ENCODE measurements around the gene MAP1LC3B. TPM values are rescaled to one million over a fixed set of nuclear protein-coding genes. Genes with fewer than 3 reads are reported as not detected.
"Not testable (repeated sequence)": the region's sequence is repeated elsewhere in the genome, so short reads cannot be mapped to it uniquely, and the experiment has no call there.

The MAP1LC3B gene
- total and polyA plus RNA-seq, 2 of the 8 experiments (the other 6 are each of a cell fraction or from before 2014, with no cell fraction given) = 29.5 to 48.5 TPM

- peak; percentile 76 for TF ChIP-seq MAX (IDR thresholded peaks at IDR 0.05)
- peak; percentile 44 for TF ChIP-seq E2F6 (IDR thresholded peaks at IDR 0.05)
- TF ChIP-seq TAF1 (IDR thresholded peaks at IDR 0.05; ENCODE audit: low read depth, low read length) = peak; percentile 47; the same call in 1 of the 2 replicates
- TF ChIP-seq KDM4A (IDR thresholded peaks at IDR 0.05; ENCODE audit: low read depth, low read length, severe bottlenecking) = peak; percentile 87
- peak; percentile 98 for TF ChIP-seq KDM1A (IDR thresholded peaks at IDR 0.05; ENCODE audit: borderline replicate concordance, low read length)
- TF ChIP-seq BCL11A (IDR thresholded peaks at IDR 0.05; ENCODE audit: low read depth in 2 of 2, low read length in 2 of 2) = no peak
Measured at GRCh38 chr16:87384162-87384874, 7.8 kb upstream of the MAP1LC3B start (continued).

GRCh38 chr16:87384875-87385167 is 7.3 kb upstream of the MAP1LC3B start:
- not testable (repeated sequence) for H3K4me1 ChIP-seq (replicated peaks in 1 of 4; ENCODE audit: control insufficient read depth in 3 of 4, insufficient read depth in 4 of 4, low read length in 3 of 4); H2AK5ac ChIP-seq (ENCODE audit: low read depth, low read length); H3K27ac ChIP-seq (ENCODE audit: low read depth, low read length); H3K79me1 ChIP-seq (ENCODE audit: low read depth, low read length); H2BK15ac ChIP-seq (ENCODE audit: low read length); H2BK120ac ChIP-seq (replicated peaks; ENCODE audit: low read depth, low read length); H3K23me2 ChIP-seq (ENCODE audit: low read depth, low read length); FAIRE-seq; H4K5ac ChIP-seq (ENCODE audit: insufficient read length, low read depth, low read length); H3K14ac ChIP-seq (ENCODE audit: insufficient read length); H3K4ac ChIP-seq (replicated peaks; ENCODE audit: insufficient read length, low read depth, low read length); DNase-seq (ENCODE audit: low read depth in 1 of 2, low spot score in 2 of 2); H3K23ac ChIP-seq (ENCODE audit: insufficient read length); H3K9me3 ChIP-seq (ENCODE audit: insufficient read depth in 2 of 2, low read depth in 1 of 2, low read length in 1 of 2); H3K36me3 ChIP-seq (ENCODE audit: control insufficient read depth in 2 of 4, insufficient read depth in 4 of 4, low read length in 3 of 4); H3K18ac ChIP-seq (ENCODE audit: extremely low read depth, low read length); H2AFZ ChIP-seq (ENCODE audit: low read length); H2BK20ac ChIP-seq (ENCODE audit: low read length); H4K91ac ChIP-seq (replicated peaks; ENCODE audit: insufficient read length, low read length); H2BK12ac ChIP-seq (ENCODE audit: low read depth, low read length); H3K27me3 ChIP-seq (replicated peaks in 1 of 4; ENCODE audit: control insufficient read depth in 3 of 4, extremely low read depth in 1 of 4, insufficient read depth in 3 of 4, low read length in 3 of 4); H3K56ac ChIP-seq (replicated peaks; ENCODE audit: insufficient read length, low read depth, low read length)
- H2BK5ac ChIP-seq (ENCODE audit: low read depth, low read length) = 0 out of 2 replicates have a peak overlapping the region, but pooled peaks have one; percentile 27
- H4K8ac ChIP-seq (ENCODE audit: extremely low read depth, insufficient read depth, low read length) = peak overlapping the region; percentile 91; the same call in 1 of the 2 replicates
- peak overlapping the region; percentile 18 to 63 for H3K4me2 ChIP-seq (ENCODE audit: insufficient read depth in 1 of 2, low read depth in 2 of 2, low read length in 2 of 2)
- H3K9ac ChIP-seq (replicated peaks in 1 of 4; ENCODE audit: extremely low read depth in 1 of 4, low read depth in 3 of 4, low read length in 3 of 4) = peak overlapping the region in 1 of 4 experiments; percentile 71; a peak in 1 of 7 replicates
- POLR2A ChIA-PET (ENCODE audit: partially characterized antibody) = interaction anchor here (0.8 to 3.0 kb wide), 6 partner anchors 9 to 77 kb away, joined by 3 to 31 read pairs (median 4); partner anchors contain the start of genes C16orf95 and MAP1LC3B
- H3K79me2 ChIP-seq (ENCODE audit: control insufficient read depth in 1 of 2, insufficient read depth in 2 of 2, low read length in 2 of 2) = peaks cover 0 to 22% of the 10 kb centered on the region in 2 experiments; a peak in 3 of 4 replicates
- 66% methylated on average over 12 of the region's 12 CpGs; no CpG with 5 or more reads in 1 of the 2 experiments for WGBS, 2 experiments (ENCODE audit: extremely low coverage in 1 of 2, insufficient coverage in 1 of 2, insufficient read length in 1 of 2, insufficient replicate concordance in 2 of 2, low coverage in 1 of 2, low lambda C conversion rate in 2 of 2, missing lambda C conversion rate in 1 of 2)
- CTCF ChIA-PET (ENCODE audit: partially characterized antibody) = interaction anchor here (0.6 kb wide), 1 partner anchor 64 kb away, joined by 4 read pairs; no protein-coding TSS in a partner anchor
- peak overlapping the region; percentile 74 to 87 (median 76); a peak in 7 of 8 replicates for H3K4me3 ChIP-seq (ENCODE audit: extremely low read depth in 1 of 4, insufficient read depth in 2 of 4, low read depth in 3 of 4, low read length in 4 of 4)
- peaks cover 4 to 15% of the 10 kb centered on the region in 2 experiments for H4K20me1 ChIP-seq (replicated peaks in 1 of 2; ENCODE audit: control insufficient read depth in 1 of 2, insufficient read depth in 2 of 2, low read length in 2 of 2)
